Esophagus muscularis mucosa (tissue), 4 donors: ENCODE results near the gene HNRNPA2B1.

Experiments used
- EP300 ChIP-seq: sonication (generic); formaldehyde crosslinking; IDR thresholded peaks from one replicate; pipeline ENCODE4 v1.6.1; 2017; ENCODE audit warnings: antibody characterized with exemption
- POLR2AphosphoS5 ChIP-seq, 2 donors: sonication (generic); formaldehyde crosslinking; IDR thresholded peaks; one replicate each; pipeline ENCODE4 v1.6.1; 2017; ENCODE audit warnings: antibody characterized with exemption in 2 of 2
- TF ChIP-seq, protein P1 (sequence below), 3 experiments: fragments of 200-600 bp in 2 of 3; fragments of 450-650 bp in 1 of 3; sonication (generic) in 2 of 3; IDR thresholded peaks; one replicate each; pipeline ENCODE4 v1.5.1; 2017 to 2019; ENCODE audit warnings: antibody characterized with exemption in 3 of 3, mild to moderate bottlenecking in 2 of 3, moderate library complexity in 1 of 3

DNA sequence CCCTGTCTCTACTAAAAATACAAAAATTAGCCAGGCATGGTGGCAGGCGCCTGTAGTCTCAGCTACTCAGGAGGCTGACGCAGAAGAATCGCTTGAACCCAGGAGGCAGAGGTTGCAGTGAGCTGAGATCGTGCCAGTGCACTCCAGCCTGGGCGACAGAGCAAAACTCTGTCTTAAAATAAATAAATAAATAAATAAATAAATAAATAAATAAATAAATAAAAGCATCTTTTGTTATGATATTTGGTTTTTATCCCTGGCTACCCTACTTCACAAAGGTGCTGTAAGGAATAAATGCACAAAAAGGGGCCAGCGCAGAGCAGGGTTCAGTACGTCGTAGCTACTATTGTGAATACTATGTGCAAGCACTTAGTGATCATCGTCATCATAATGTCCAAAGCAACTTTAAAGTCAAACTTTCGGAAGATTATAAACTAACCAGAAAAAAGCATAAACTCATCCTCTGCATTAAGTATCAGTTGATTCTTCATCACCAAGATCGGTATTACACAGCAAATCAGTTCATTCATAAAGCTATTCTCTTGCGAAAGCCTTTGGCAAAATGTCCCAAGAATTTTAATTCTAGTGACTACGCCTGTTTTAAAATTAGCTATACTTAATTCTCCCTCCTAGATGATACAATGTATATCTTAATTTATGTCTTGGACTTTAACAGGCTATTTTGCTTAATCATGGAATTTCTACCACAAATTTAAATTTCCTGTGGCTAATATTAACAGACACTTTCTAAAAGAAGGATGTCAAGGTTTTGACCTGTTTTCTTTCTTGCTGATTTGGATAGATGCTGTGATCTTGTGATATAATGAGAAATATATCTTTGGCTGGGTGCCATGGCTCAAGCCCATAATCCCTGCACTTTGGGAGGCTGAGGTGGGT lies 56.1 kb downstream of the HNRNPA2B1 start:
- no peak for TF ChIP-seq EP300
- no peak for TF ChIP-seq POLR2AphosphoS5 (IDR thresholded peaks at IDR 0.05)
- TF ChIP-seq, protein P1, sequence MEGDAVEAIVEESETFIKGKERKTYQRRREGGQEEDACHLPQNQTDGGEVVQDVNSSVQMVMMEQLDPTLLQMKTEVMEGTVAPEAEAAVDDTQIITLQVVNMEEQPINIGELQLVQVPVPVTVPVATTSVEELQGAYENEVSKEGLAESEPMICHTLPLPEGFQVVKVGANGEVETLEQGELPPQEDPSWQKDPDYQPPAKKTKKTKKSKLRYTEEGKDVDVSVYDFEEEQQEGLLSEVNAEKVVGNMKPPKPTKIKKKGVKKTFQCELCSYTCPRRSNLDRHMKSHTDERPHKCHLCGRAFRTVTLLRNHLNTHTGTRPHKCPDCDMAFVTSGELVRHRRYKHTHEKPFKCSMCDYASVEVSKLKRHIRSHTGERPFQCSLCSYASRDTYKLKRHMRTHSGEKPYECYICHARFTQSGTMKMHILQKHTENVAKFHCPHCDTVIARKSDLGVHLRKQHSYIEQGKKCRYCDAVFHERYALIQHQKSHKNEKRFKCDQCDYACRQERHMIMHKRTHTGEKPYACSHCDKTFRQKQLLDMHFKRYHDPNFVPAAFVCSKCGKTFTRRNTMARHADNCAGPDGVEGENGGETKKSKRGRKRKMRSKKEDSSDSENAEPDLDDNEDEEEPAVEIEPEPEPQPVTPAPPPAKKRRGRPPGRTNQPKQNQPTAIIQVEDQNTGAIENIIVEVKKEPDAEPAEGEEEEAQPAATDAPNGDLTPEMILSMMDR (IDR thresholded peaks at IDR 0.05), result no peak
